ENCODE data around the gene SV2C. TPM values are rescaled to one million over a fixed set of nuclear protein-coding genes. Genes with fewer than 3 reads are reported as not detected.

The SV2C gene
- total RNA-seq, 1 donor, result not detected

- H3K4me2 ChIP-seq (ENCODE audit: insufficient read depth, low read length), result no peak overlapping the region
- H3K79me2 ChIP-seq (ENCODE audit: insufficient read depth, low read length), result no peaks in the 10 kb centered on the region
- no peak overlapping the region for H3K27ac ChIP-seq (ENCODE audit: low read depth, low read length)
- H3K4me3 ChIP-seq (ENCODE audit: insufficient read depth, low read length), result no peak overlapping the region
- no peaks in the 10 kb centered on the region for H3K9me3 ChIP-seq (ENCODE audit: low read depth, low read length)
- no peaks in the 10 kb centered on the region for H4K20me1 ChIP-seq (ENCODE audit: insufficient read depth, low read length)
- no peak for DNase-seq (ENCODE audit: insufficient read length, low spot score, missing footprints)
- no peaks in the 10 kb centered on the region for H3K27me3 ChIP-seq (ENCODE audit: insufficient read depth, low read length)
- H2AFZ ChIP-seq (ENCODE audit: low read length), result no peak overlapping the region
- H3K4me1 ChIP-seq (ENCODE audit: insufficient read depth, low read length), result no peaks in the 10 kb centered on the region
- no peaks in the 10 kb centered on the region for H3K36me3 ChIP-seq (ENCODE audit: insufficient read depth, low read length)
- no peak for TF ChIP-seq CTCF (IDR thresholded peaks at IDR 0.05; ENCODE audit: extremely low read depth, low read depth, low read length)
Measured at GRCh38 chr5:76193635-76194034, 110.5 kb downstream of the SV2C start.

DNA sequence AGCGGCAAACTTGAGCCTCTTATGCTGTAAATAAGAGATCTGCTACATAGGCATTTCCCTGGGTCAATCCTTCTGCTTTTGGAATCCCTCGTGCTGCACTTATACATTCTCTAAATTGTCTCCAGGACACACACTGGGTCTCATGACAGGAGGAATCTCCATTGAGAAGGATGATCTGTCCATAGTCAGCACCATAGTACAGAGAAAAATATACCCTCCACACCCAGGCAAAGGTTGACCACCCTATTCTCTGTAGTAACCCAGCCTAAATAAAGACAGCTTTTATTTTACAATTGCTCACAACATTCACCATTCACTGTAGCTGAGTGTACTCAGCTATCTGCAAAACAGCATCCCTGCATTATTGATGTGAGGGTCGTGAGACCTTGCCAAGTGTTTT, 111.2 kb downstream of the SV2C start:
- Histone ChIP-seq H2AFZ (ENCODE audit: low read length) (no peak overlapping the region), H3K36me3 (ENCODE audit: insufficient read depth, low read length) (no peaks in the 10 kb centered on the region), H4K20me1 (ENCODE audit: insufficient read depth, low read length) (no peaks in the 10 kb centered on the region), H3K27ac (ENCODE audit: low read depth, low read length) (no peak overlapping the region), H3K4me1 (ENCODE audit: insufficient read depth, low read length) (no peaks in the 10 kb centered on the region), H3K79me2 (ENCODE audit: insufficient read depth, low read length) (no peaks in the 10 kb centered on the region), H3K9me3 (ENCODE audit: low read depth, low read length) (no peaks in the 10 kb centered on the region), H3K4me2 (ENCODE audit: insufficient read depth, low read length) (no peak overlapping the region), H3K27me3 (ENCODE audit: insufficient read depth, low read length) (no peaks in the 10 kb centered on the region), H3K4me3 (ENCODE audit: insufficient read depth, low read length) (no peak overlapping the region)
- no peak for DNase-seq (ENCODE audit: insufficient read length, low spot score, missing footprints)
- TF ChIP-seq CTCF (IDR thresholded peaks at IDR 0.05; ENCODE audit: extremely low read depth, low read depth, low read length), result no peak

DNA sequence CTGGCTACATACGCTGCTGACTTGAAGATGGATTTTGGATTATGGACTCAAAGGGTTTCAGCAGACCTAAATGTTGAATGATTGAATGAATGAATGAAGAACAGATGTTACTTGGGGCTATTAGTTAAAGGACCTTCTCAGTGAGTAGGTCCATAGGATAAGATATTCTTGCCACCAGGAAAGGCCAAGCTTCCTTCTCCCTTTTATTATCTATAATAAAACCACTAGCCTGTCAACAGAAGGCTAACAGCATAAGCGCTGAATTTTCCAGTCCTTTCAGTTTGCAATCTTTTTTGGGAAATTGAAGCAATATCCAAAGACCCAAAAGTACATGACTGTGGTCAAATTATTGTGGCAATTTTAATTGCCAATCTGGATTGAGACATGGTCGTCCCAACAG, 113.3 kb downstream of the SV2C start:
- no peak overlapping the region for H3K4me3 ChIP-seq (ENCODE audit: insufficient read depth, low read length)
- no peak for TF ChIP-seq CTCF (IDR thresholded peaks at IDR 0.05; ENCODE audit: extremely low read depth, low read depth, low read length)
- DNase-seq (ENCODE audit: insufficient read length, low spot score, missing footprints), result no peak
- H3K27me3 ChIP-seq (ENCODE audit: insufficient read depth, low read length), result no peaks in the 10 kb centered on the region
- no peak overlapping the region for H2AFZ ChIP-seq (ENCODE audit: low read length)
- no peaks in the 10 kb centered on the region for H3K4me1 ChIP-seq (ENCODE audit: insufficient read depth, low read length)
- no peaks in the 10 kb centered on the region for H4K20me1 ChIP-seq (ENCODE audit: insufficient read depth, low read length)
- no peak overlapping the region for H3K4me2 ChIP-seq (ENCODE audit: insufficient read depth, low read length)
- H3K9me3 ChIP-seq (ENCODE audit: low read depth, low read length), result no peaks in the 10 kb centered on the region
- no peaks in the 10 kb centered on the region for H3K36me3 ChIP-seq (ENCODE audit: insufficient read depth, low read length)
- no peaks in the 10 kb centered on the region for H3K79me2 ChIP-seq (ENCODE audit: insufficient read depth, low read length)
- H3K27ac ChIP-seq (ENCODE audit: low read depth, low read length), result no peak overlapping the region

- no peak for TF ChIP-seq CTCF (IDR thresholded peaks at IDR 0.05; ENCODE audit: extremely low read depth, low read depth, low read length)
- H3K27ac ChIP-seq (ENCODE audit: low read depth, low read length), result no peak overlapping the region
- no peaks in the 10 kb centered on the region for H3K4me1 ChIP-seq (ENCODE audit: insufficient read depth, low read length)
- H3K79me2 ChIP-seq (ENCODE audit: insufficient read depth, low read length), result no peaks in the 10 kb centered on the region
- no peak overlapping the region for H3K4me2 ChIP-seq (ENCODE audit: insufficient read depth, low read length)
- H4K20me1 ChIP-seq (ENCODE audit: insufficient read depth, low read length), result no peaks in the 10 kb centered on the region
- no peaks in the 10 kb centered on the region for H3K36me3 ChIP-seq (ENCODE audit: insufficient read depth, low read length)
- H2AFZ ChIP-seq (ENCODE audit: low read length), result no peak overlapping the region
- no peak for DNase-seq (ENCODE audit: insufficient read length, low spot score, missing footprints)
- H3K27me3 ChIP-seq (ENCODE audit: insufficient read depth, low read length), result no peaks in the 10 kb centered on the region
- H3K4me3 ChIP-seq (ENCODE audit: insufficient read depth, low read length), result no peak overlapping the region
- H3K9me3 ChIP-seq (ENCODE audit: low read depth, low read length), result no peaks in the 10 kb centered on the region
Measured at GRCh38 chr5:76196886-76197489, 113.8 kb downstream of the SV2C start.
